SU-DHL-6 (cell line): Measurements from ENCODE around the gene CHST1.

Source experiments
- CTCF ChIP-seq: fragments of 200-600 bp; sonication (generic); IDR thresholded peaks from one replicate; pipeline ENCODE4 v1.5.1; 2017; ENCODE audit warnings: antibody characterized with exemption, mild to moderate bottlenecking, low read length, moderate library complexity; ENCODE audit not compliant: insufficient read depth, poor library complexity, severe bottlenecking
- EZH2phosphoT487 ChIP-seq: fragments of 200-600 bp; sonication (generic), shearing (Covaris generic); conservative IDR thresholded peaks from 2 replicates; pipeline ENCODE4 v1.6.1; 2018; ENCODE audit warnings: mild to moderate bottlenecking, antibody characterized with exemption, low read length, moderate library complexity, mixed read lengths

- TF ChIP-seq CTCF (no peak), EZH2phosphoT487 (no peak)
These were observed 27.4 kb downstream of the CHST1 start for GRCh38 chr11:45638051-45638450.
